Anterior cingulate cortex (tissue), 58 donors: ENCODE measurements around the gene PNPO.
A peak's percentile ranks its signal among the peaks of the same experiment; 100 is the strongest.

ENCODE experiments used
- DNase-seq, 58 donors: peaks; one replicate each; lab custom pipeline; 2025; lab: John Stamatoyannopoulos, UW

Gene PNPO

GRCh38 chr17:47941246-47942095, at the start of gene PNPO:
Gene PNPO, plus strand, starts transcription at chr17:47941571. Its CDS starts 105 bp downstream, at chr17:47941676.
- peak; percentile 48 to 99 (median 95) for DNase-seq

- no peak for DNase-seq
Measured at GRCh38 chr17:47894498-47895346, 46.6 kb upstream of the PNPO start.

- DNase-seq, result peak in 16 of 58 donors; percentile 11 to 60 (median 44)
Measured at GRCh38 chr17:47895347-47895855, 46.0 kb upstream of the PNPO start.

- peak; percentile 94 to 100 (median 100) for DNase-seq
Measured at GRCh38 chr17:47895856-47896671, 45.3 kb upstream of the PNPO start, which contains the start of gene SP2. Gene SP2, plus strand, starts transcription at chr17:47896236. Its CDS starts 51 bp downstream, at chr17:47896287.

- peak in 2 of 58 donors; percentile 48 to 56 for DNase-seq
Measured at GRCh38 chr17:47896672-47897490, 44.5 kb upstream of the PNPO start.

- DNase-seq, result no peak
Measured at GRCh38 chr17:47897561-47897960, 43.8 kb upstream of the PNPO start.

GRCh38 chr17:47898241-47898640, 43.1 kb upstream of the PNPO start:
- DNase-seq, result no peak

- no peak for DNase-seq
Measured at GRCh38 chr17:47899643-47900042, 41.7 kb upstream of the PNPO start.

- no peak for DNase-seq
Measured at GRCh38 chr17:47901423-47901822, 39.9 kb upstream of the PNPO start.

GRCh38 chr17:47902039-47902744, 39.2 kb upstream of the PNPO start:
- no peak for DNase-seq

- DNase-seq, result peak in 55 of 58 donors; percentile 6 to 89 (median 69)
Measured at GRCh38 chr17:47905221-47905733, 36.1 kb upstream of the PNPO start.

- no peak for DNase-seq
Measured at GRCh38 chr17:47906443-47906842, 34.9 kb upstream of the PNPO start.

- DNase-seq, result peak in 4 of 58 donors; percentile 3 to 57 (median 7)
Measured at GRCh38 chr17:47907932-47908562, 33.3 kb upstream of the PNPO start.

- DNase-seq, result no peak
Measured at GRCh38 chr17:47913050-47913449, 28.3 kb upstream of the PNPO start.

- DNase-seq, result no peak
Measured at GRCh38 chr17:47914306-47914948, 26.9 kb upstream of the PNPO start.

- DNase-seq, result peak in 12 of 58 donors; percentile 3 to 32 (median 15)
Measured at GRCh38 chr17:47915776-47916398, 25.5 kb upstream of the PNPO start.
